ENCODE measurements around the gene PRSS33. TPM values are rescaled to one million over a fixed set of nuclear protein-coding genes. Genes with fewer than 3 reads are reported as not detected.

PRSS33 gene
- total RNA-seq, 1 donor from 2014 or later: not detected

DNA sequence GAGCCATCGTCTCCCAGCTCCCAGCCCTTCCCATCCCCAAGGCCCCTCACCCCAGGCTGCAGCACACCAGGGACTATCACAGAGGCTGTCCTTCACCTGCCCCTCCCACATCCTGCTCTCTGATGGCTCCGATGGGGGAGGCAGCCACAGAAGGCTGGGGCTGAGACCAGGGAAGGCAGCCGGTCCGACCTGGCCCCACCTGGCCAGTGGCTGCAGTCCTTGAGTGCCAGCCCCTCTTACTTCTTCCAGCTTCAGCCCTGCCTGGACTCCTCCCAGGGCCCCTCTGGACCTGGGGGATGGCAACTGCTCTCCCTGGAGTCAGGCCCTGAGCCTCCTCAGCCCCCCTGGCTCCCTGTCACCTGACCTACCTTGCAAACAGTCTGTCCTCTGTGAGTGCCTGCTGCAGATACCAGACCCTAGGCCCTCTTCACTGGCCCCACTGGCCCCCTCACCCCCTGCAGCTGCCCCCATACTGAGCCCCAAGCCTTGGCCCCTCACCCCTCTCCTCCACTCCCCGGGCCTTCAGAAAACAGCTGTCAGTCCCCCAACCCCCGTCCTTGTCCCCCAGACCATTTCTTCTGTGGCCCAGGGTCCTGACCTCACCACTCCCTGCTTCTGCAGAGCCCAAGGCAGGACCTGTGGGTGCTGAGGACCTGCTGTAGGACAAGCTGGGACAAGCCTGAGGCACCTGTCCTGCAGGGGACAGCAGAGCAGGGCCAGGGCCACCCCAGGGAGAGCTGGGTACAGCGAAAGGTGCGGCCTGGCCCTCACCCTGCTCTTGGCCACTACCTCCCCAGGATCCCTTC is 47.5 kb downstream of the PRSS33 start:
- DNase-seq (ENCODE audit: low read depth): no peak
- Histone ChIP-seq H3K36me3 (ENCODE audit: control insufficient read depth, insufficient read depth, low read length) (no peaks in the 10 kb centered on the region), H3K4me3 (ENCODE audit: low read depth, low read length) (no peak overlapping the region), H3K27me3 (ENCODE audit: control insufficient read depth, insufficient read depth, low read length) (no peaks in the 10 kb centered on the region)
- TF ChIP-seq, protein P1, sequence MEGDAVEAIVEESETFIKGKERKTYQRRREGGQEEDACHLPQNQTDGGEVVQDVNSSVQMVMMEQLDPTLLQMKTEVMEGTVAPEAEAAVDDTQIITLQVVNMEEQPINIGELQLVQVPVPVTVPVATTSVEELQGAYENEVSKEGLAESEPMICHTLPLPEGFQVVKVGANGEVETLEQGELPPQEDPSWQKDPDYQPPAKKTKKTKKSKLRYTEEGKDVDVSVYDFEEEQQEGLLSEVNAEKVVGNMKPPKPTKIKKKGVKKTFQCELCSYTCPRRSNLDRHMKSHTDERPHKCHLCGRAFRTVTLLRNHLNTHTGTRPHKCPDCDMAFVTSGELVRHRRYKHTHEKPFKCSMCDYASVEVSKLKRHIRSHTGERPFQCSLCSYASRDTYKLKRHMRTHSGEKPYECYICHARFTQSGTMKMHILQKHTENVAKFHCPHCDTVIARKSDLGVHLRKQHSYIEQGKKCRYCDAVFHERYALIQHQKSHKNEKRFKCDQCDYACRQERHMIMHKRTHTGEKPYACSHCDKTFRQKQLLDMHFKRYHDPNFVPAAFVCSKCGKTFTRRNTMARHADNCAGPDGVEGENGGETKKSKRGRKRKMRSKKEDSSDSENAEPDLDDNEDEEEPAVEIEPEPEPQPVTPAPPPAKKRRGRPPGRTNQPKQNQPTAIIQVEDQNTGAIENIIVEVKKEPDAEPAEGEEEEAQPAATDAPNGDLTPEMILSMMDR (IDR thresholded peaks at IDR 0.05; ENCODE audit: insufficient read depth, low read length, poor library complexity, severe bottlenecking): no peak

DNA sequence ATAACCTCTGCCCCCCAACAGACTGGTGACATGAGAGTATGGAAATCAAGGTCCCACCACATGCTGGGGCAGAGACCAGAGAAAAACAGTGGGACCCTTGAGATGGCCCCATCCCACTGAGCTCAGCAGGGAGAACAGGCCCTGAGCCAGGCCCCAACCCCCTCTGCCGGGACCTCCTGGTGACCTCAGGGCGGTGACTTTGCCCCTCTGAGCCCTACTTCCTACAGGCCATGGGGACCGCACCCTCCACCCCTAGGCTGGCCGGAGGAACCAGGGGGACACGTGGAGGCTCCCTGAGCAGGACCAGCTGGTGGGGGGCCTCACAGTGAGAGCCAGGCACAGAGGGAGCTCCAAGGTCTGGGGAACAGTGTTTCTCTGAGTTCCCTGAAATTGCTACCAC is 48.7 kb downstream of the PRSS33 start:
- Histone ChIP-seq H3K4me3 (ENCODE audit: low read depth, low read length) (no peak overlapping the region), H3K27me3 (ENCODE audit: control insufficient read depth, insufficient read depth, low read length) (no peaks in the 10 kb centered on the region), H3K36me3 (ENCODE audit: control insufficient read depth, insufficient read depth, low read length) (no peaks in the 10 kb centered on the region)
- TF ChIP-seq, protein P1 (IDR thresholded peaks at IDR 0.05; ENCODE audit: insufficient read depth, low read length, poor library complexity, severe bottlenecking): no peak
- DNase-seq (ENCODE audit: low read depth): no peak

DNA sequence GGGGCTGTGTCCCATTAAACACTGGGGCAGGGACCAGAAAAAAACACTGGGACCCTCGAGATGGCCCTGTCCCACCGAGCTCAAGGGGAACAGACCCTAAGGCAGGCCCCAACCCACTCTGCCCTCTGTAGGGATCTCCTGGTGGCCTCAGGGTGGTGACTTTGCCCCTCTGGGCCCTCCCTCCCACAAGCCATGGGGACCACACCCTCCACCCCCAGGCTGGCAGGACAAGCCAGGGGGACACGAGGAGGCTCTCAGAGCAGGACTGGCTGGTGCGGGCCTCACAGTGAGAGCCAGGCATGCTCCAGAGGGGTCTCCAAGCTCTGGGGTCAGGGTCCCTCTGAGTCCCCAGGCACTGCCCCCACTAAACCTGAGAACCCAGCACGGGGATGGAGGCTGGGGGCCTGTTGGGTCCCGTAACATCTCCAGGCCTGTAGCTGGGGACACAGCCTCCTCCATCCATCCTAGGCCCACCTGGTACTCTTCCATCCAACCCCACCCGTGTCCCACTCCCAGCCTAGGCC is 49.4 kb downstream of the PRSS33 start:
- H3K36me3 ChIP-seq (ENCODE audit: control insufficient read depth, insufficient read depth, low read length): no peaks in the 10 kb centered on the region
- TF ChIP-seq, protein P1 (IDR thresholded peaks at IDR 0.05; ENCODE audit: insufficient read depth, low read length, poor library complexity, severe bottlenecking): no peak
- no peak overlapping the region for H3K4me3 ChIP-seq (ENCODE audit: low read depth, low read length)
- H3K27me3 ChIP-seq (ENCODE audit: control insufficient read depth, insufficient read depth, low read length): no peaks in the 10 kb centered on the region
- DNase-seq (ENCODE audit: low read depth): no peak

DNA sequence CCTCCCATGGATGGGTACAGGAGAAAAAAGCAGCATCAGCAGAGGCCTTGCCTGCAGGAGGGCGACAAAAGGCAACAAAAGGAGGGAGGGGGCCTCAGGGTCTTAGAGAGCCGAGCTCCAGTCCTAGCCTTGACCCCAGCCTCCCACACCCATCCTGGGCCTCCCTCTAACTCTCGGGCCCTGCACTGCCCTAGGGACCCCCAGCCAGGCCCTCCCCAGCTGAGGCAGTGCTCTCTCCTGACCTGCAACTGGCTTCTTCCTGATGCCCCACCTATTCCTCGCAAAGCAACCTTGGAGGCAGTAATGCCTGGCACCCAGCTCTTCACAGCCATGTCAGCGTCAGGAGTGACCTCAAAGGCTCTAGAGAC is 50.1 kb downstream of the PRSS33 start:
- Histone ChIP-seq H3K36me3 (ENCODE audit: control insufficient read depth, insufficient read depth, low read length) (no peaks in the 10 kb centered on the region), H3K4me3 (ENCODE audit: low read depth, low read length) (no peak overlapping the region), H3K27me3 (ENCODE audit: control insufficient read depth, insufficient read depth, low read length) (no peaks in the 10 kb centered on the region)
- DNase-seq (ENCODE audit: low read depth): no peak
- TF ChIP-seq, protein P1 (IDR thresholded peaks at IDR 0.05; ENCODE audit: insufficient read depth, low read length, poor library complexity, severe bottlenecking): no peak

DNA sequence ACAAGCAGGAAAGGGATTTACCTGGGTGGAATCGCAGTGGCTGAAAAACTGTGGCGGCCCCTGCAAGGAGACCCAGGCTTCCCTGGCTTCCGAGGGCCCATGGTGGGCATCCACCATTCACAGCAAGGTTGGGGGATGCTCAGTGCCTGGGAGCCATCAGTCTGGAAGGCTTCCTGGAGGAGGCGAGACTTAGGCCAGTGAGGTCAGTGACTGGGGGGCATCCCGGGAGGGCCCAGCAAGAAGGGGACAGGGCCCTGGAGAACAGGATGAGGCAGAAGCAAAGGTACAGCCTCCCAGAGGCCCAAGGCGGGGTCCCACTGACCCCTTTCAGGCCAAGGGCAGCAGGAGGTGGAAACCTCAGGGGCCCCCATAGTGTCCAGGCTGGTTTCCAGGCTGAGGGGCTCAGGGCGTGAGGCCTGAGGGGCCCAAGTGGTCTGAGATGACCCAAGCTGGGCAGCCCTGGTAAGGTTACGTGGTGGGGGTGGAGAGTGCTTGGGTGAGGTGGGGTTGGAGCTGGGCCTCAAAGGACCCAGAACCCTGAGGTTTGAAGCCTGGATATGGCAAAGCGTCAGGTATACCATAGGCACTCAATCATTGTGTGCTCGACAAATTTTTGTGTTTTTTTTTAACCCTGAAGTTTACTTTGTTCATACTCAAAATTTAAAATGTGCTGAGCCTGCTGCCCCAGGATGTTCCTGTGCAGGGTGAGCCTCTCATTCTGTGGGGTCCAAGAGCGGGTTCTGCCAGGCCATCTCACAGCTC is 50.7 kb downstream of the PRSS33 start:
- Histone ChIP-seq H3K4me3 (ENCODE audit: low read depth, low read length) (no peak overlapping the region), H3K36me3 (ENCODE audit: control insufficient read depth, insufficient read depth, low read length) (no peaks in the 10 kb centered on the region), H3K27me3 (ENCODE audit: control insufficient read depth, insufficient read depth, low read length) (no peaks in the 10 kb centered on the region)
- no peak for DNase-seq (ENCODE audit: low read depth)
- TF ChIP-seq, protein P1 (IDR thresholded peaks at IDR 0.05; ENCODE audit: insufficient read depth, low read length, poor library complexity, severe bottlenecking): no peak
